Measurements from ENCODE around the gene SIRPA. TPM values are rescaled to one million over a fixed set of nuclear protein-coding genes. Genes with fewer than 3 reads are reported as not detected.
A peak's percentile ranks its signal among the peaks of the same experiment; 100 is the strongest.

The SIRPA gene
- total and polyA plus RNA-seq, 12 donors, result 9.7 to 45.8 (median 24.8) TPM

DNA sequence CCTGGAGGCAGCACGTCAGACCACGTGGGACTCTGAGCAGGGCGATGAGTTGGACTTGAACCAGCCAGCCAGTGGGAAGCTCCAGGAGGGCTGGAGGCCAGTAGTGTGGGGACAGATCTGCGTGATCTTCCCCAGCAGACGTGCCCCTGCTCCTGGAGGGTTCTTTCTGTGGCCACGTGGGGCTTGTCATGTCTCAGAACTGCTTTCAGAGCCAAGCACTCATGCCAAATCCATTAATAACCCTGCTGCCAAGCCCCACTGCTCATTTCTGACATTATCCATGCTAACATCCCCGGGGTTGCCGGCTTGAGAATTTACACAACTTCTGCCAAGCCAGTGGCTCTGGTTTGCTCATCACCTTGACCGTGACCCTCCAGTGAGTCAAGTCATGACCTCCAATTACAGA, 38.3 kb downstream of the SIRPA start:
- peaks cover 0 to 72% (median 0%) of the 10 kb centered on the region in 9 donors for H3K36me3 ChIP-seq
- intact Hi-C loops (cut with DNase I), result loop anchor here in 1 of 10 donors (1.0 kb wide), 1 partner anchor 133 kb away; no protein-coding TSS in a partner anchor
- TF ChIP-seq, protein P1, sequence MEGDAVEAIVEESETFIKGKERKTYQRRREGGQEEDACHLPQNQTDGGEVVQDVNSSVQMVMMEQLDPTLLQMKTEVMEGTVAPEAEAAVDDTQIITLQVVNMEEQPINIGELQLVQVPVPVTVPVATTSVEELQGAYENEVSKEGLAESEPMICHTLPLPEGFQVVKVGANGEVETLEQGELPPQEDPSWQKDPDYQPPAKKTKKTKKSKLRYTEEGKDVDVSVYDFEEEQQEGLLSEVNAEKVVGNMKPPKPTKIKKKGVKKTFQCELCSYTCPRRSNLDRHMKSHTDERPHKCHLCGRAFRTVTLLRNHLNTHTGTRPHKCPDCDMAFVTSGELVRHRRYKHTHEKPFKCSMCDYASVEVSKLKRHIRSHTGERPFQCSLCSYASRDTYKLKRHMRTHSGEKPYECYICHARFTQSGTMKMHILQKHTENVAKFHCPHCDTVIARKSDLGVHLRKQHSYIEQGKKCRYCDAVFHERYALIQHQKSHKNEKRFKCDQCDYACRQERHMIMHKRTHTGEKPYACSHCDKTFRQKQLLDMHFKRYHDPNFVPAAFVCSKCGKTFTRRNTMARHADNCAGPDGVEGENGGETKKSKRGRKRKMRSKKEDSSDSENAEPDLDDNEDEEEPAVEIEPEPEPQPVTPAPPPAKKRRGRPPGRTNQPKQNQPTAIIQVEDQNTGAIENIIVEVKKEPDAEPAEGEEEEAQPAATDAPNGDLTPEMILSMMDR (IDR thresholded peaks at IDR 0.05), result no peak
- peaks cover 0 to 51% (median 35%) of the 10 kb centered on the region in 9 donors for H3K4me1 ChIP-seq
- peak; percentile 70 to 73 for DNase-seq
- H3K4me3 ChIP-seq, result no peak overlapping the region
- 21 to 26% methylated on average over 9 of the region's 9 CpGs for WGBS, 2 donors
- no peaks in the 10 kb centered on the region for H3K27me3 ChIP-seq
- H3K9me3 ChIP-seq, result peaks cover 0 to 5% (median 0%) of the 10 kb centered on the region in 11 donors
- ATAC-seq, result peak; percentile 42 to 83 (median 71)
- H3K27ac ChIP-seq, result peak overlapping the region in 9 of 10 donors; percentile 36 to 79 (median 70)

DNA sequence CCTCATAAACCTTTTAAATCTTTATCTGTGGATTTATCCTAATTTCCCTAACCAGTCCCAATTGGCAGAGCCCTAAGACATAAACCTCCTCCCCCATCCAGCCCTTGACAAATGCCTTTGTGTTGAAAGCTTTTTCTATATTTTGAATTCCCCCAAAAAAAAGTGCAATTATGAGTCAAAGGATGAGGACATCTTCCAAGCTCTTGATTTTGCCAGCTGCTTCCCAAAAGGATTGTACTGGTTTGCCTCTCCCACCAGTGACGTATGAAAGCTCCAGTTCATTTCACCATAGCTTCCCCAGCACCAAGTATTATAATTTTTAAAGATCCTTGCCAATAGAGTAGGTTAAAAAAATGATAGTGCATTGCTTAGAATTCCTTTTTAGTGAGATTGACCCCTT, 38.9 kb downstream of the SIRPA start:
- intact Hi-C loops (cut with DNase I), result no loop called here
- TF ChIP-seq, protein P1 (IDR thresholded peaks at IDR 0.05), result no peak
- H3K36me3 ChIP-seq, result peaks cover 0 to 71% (median 0%) of the 10 kb centered on the region in 9 donors
- H3K27me3 ChIP-seq, result no peaks in the 10 kb centered on the region
- peaks cover 0 to 5% (median 0%) of the 10 kb centered on the region in 11 donors for H3K9me3 ChIP-seq
- peaks cover 0 to 44% (median 32%) of the 10 kb centered on the region in 9 donors for H3K4me1 ChIP-seq
- WGBS, 2 donors, result 29 to 57% methylated on average over 1 of the region's 1 CpG
- H3K27ac ChIP-seq, result peak overlapping the region in 9 of 10 donors; percentile 36 to 79 (median 70)
- ATAC-seq (peak in 3 of 8 donors; percentile 8 to 34 (median 20)), DNase-seq (no peak)
- H3K4me3 ChIP-seq, result no peak overlapping the region

DNA sequence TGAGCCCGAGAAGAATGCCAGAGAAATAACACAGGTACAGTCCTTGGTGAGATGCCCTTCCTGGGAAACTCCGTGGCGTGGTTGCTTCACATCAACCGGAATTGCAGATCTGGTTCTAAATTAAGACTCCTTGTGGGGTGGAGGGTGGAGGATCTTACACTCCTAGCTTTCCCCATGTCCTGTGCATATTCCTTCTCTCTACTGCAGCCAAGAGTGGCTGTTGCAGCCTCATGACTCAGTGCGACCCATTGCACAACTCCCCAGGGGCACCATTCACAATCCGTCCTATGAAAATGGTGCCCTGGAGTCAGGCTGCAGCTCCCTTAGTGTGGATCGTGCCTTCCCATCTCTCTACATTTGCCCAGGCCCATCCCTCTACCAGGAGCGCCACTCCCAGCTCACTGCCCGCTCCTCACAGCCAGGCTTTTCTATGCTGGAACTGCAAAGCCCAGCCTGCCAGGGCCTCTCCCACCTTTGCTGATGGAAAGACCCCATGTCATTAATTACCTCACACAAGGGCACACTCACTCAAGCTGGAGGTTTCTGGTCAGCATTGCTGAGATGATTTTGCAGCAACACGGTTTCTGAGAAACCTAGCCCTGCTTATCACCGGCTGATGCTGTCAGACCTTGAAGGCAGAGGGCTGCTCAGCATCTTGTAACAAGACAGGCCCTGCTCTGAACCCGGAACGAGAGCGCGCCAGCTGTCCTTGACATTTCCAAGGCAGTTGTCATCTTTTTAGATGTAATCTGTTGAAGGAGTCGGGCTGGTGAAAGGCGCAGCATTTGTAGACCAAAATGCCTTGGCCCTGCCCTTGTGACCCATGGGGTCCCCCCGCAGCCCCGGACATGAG, 39.7 kb downstream of the SIRPA start:
- intact Hi-C loops (cut with DNase I), result no loop called here
- Histone ChIP-seq H3K4me3 (no peak overlapping the region), H3K36me3 (peaks cover 0 to 66% (median 0%) of the 10 kb centered on the region in 9 donors), H3K9me3 (peaks cover 0 to 5% (median 0%) of the 10 kb centered on the region in 11 donors), H3K4me1 (peaks cover 0 to 39% (median 29%) of the 10 kb centered on the region in 9 donors), H3K27me3 (no peaks in the 10 kb centered on the region), H3K27ac (peak overlapping the region in 9 of 10 donors; percentile 36 to 79 (median 70))
- peak; percentile 27 to 78 (median 43) for ATAC-seq
- 35 to 38% methylated on average over 19 of the region's 19 CpGs for WGBS, 2 donors
- DNase-seq, result peak; percentile 34 to 73
- TF ChIP-seq, protein P1 (IDR thresholded peaks at IDR 0.05), result no peak

GRCh38 chr20:1935696-1936366, 40.6 kb downstream of the SIRPA start:
- peak; percentile 39 to 86 (median 74) for ATAC-seq
- intact Hi-C loops (cut with DNase I), result no loop called here
- Histone ChIP-seq H3K27me3 (no peaks in the 10 kb centered on the region), H3K27ac (peak overlapping the region in 9 of 10 donors; percentile 36 to 79 (median 70)), H3K36me3 (peaks cover 0 to 57% (median 0%) of the 10 kb centered on the region in 9 donors), H3K4me1 (peaks cover 0 to 47% (median 31%) of the 10 kb centered on the region in 9 donors), H3K9me3 (peaks cover 0 to 5% (median 0%) of the 10 kb centered on the region in 11 donors), H3K4me3 (peak overlapping the region in 2 of 10 donors; percentile 7 to 15)
- peak; percentile 70 to 77 for DNase-seq
- TF ChIP-seq, protein P1 (IDR thresholded peaks at IDR 0.05), result no peak
- WGBS, 2 donors, result 36 to 48% methylated on average over 15 of the region's 15 CpGs
